Thyroid gland (tissue), 4 donors: ENCODE data around the gene KCNS3. TPM values are rescaled to one million over a fixed set of nuclear protein-coding genes. Genes with fewer than 3 reads are reported as not detected.

Source experiments
- DNase-seq, 2 donors: peaks; one replicate each; pipeline ENCODE4 v3.0.0-alpha.2; 2019
- H3K27ac ChIP-seq, 3 donors: fragments of 200-600 bp; sonication (generic); 1 replicate in 2 of 3; 2 replicates in 1 of 3; pipeline ENCODE4 v1.5.1; 2016 to 2019; ENCODE audit warnings: mild to moderate bottlenecking in 1 of 3, moderate library complexity in 1 of 3
- H3K27me3 ChIP-seq: fragments of 200-600 bp; sonication (generic); one replicate; pipeline ENCODE4 v1.5.1; 2019
- H3K36me3 ChIP-seq, 2 donors: fragments of 200-600 bp; sonication (generic); one replicate each; pipeline ENCODE4 v1.5.1; 2016 to 2019
- H3K4me1 ChIP-seq, 2 donors: fragments of 200-600 bp; sonication (generic); one replicate each; pipeline ENCODE4 v1.5.1; 2017 to 2019
- H3K4me3 ChIP-seq, 3 donors: fragments of 200-600 bp; sonication (generic); replicated peaks in 1 of 3; 1 replicate in 2 of 3; 2 replicates in 1 of 3; pipeline ENCODE4 v1.5.1; 2016; ENCODE audit warnings: mild to moderate bottlenecking in 1 of 3
- H3K9me3 ChIP-seq: fragments of 200-600 bp; sonication (generic); one replicate; pipeline ENCODE4 v1.5.1; 2017
- CTCF ChIP-seq, 6 experiments: fragments of 200-600 bp in 3 of 6; fragments of 450-650 bp in 3 of 6; sonication (generic) in 3 of 6; IDR thresholded peaks; one replicate each; pipeline ENCODE4 v1.5.1; 2016 to 2019; ENCODE audit warnings: antibody characterized with exemption in 6 of 6, mild to moderate bottlenecking in 2 of 6, inconsistent platforms in 1 of 6, moderate library complexity in 1 of 6
- POLR2A ChIP-seq, 2 donors: fragments of 450-650 bp; IDR thresholded peaks; one replicate each; pipeline ENCODE4 v1.6.1; 2017; ENCODE audit warnings: antibody characterized with exemption in 2 of 2, mild to moderate bottlenecking in 2 of 2, moderate library complexity in 1 of 2
- WGBS, 2 donors: methylation state at CpG; one replicate each; pipeline ENCODE4 v1.1.5; 2017; 5-methylcytosine and 5-hydroxymethylcytosine counted together
- intact Hi-C: fragments of 100-400 bp; cut with DNase I; formaldehyde crosslinking; loops from one replicate; pipeline ENCODE4 v1.15.1; 2023
- total RNA-seq, 4 donors: library from RNA; depleted of rRNA; stranded (reverse); fragments of >200 nt; gene quantifications; one replicate each; pipeline ENCODE4 v1.2.3, GENCODE V29; 2016

KCNS3 gene
- total RNA-seq, 4 donors from 2014 or later: 6.2 to 25.1 (median 7.6) TPM

- TF ChIP-seq CTCF (IDR thresholded peaks at IDR 0.05) (no peak), POLR2A (IDR thresholded peaks at IDR 0.05) (no peak)
- H3K27me3 ChIP-seq: no peaks in the 10 kb centered on the region
- no peak overlapping the region for H3K4me3 ChIP-seq
- H3K4me1 ChIP-seq: no peaks in the 10 kb centered on the region
- H3K27ac ChIP-seq: no peak overlapping the region
- intact Hi-C loops: no loop called here
- DNase-seq: no peak
- H3K9me3 ChIP-seq: no peaks in the 10 kb centered on the region
- 69 to 78% methylated on average over 6 of the region's 6 CpGs for whole genome bisulfite sequencing, 2 donors
- peaks cover 0 to 2% of the 10 kb centered on the region in 2 donors for H3K36me3 ChIP-seq
Observed at GRCh38 chr2:17935242-17935885, 56.9 kb downstream of the KCNS3 start.

GRCh38 chr2:17936599-17936998 is 58.1 kb downstream of the KCNS3 start:
- no peak for DNase-seq
- H3K4me1 ChIP-seq: no peaks in the 10 kb centered on the region
- TF ChIP-seq CTCF (IDR thresholded peaks at IDR 0.05) (no peak), POLR2A (IDR thresholded peaks at IDR 0.05) (no peak)
- H3K36me3 ChIP-seq: peaks cover 0 to under 1% of the 10 kb centered on the region in 2 donors
- 49 to 54% methylated on average over 1 of the region's 1 CpG for WGBS, 2 donors
- H3K27ac ChIP-seq: no peak overlapping the region
- intact Hi-C loops: no loop called here
- no peaks in the 10 kb centered on the region for H3K9me3 ChIP-seq
- no peaks in the 10 kb centered on the region for H3K27me3 ChIP-seq
- H3K4me3 ChIP-seq: no peak overlapping the region

GRCh38 chr2:17940091-17940630 is 61.7 kb downstream of the KCNS3 start:
- WGBS, 2 donors: 51 to 73% methylated on average over 2 of the region's 2 CpGs
- no peak for TF ChIP-seq POLR2A (IDR thresholded peaks at IDR 0.05)
- TF ChIP-seq CTCF (IDR thresholded peaks at IDR 0.05): no peak

GRCh38 chr2:17943444-17943843 is 65.0 kb downstream of the KCNS3 start:
- intact Hi-C loops: no loop called here
- H3K27me3 ChIP-seq: no peaks in the 10 kb centered on the region
- no peak overlapping the region for H3K4me3 ChIP-seq
- no peaks in the 10 kb centered on the region for H3K9me3 ChIP-seq
- WGBS, 2 donors: 56 to 66% methylated on average over 4 of the region's 4 CpGs
- H3K27ac ChIP-seq: no peak overlapping the region
- no peaks in the 10 kb centered on the region for H3K4me1 ChIP-seq
- no peak for TF ChIP-seq POLR2A (IDR thresholded peaks at IDR 0.05)
- TF ChIP-seq CTCF (IDR thresholded peaks at IDR 0.05): no peak
- no peak for DNase-seq
- no peaks in the 10 kb centered on the region for H3K36me3 ChIP-seq

More at GRCh38 chr2:17940091-17940630, 61.7 kb downstream of the KCNS3 start:
- no peak for DNase-seq
- intact Hi-C loops: no loop called here
- H3K4me1 ChIP-seq: no peaks in the 10 kb centered on the region
- H3K27me3 ChIP-seq: no peaks in the 10 kb centered on the region
- H3K36me3 ChIP-seq: no peaks in the 10 kb centered on the region
- H3K4me3 ChIP-seq: no peak overlapping the region
- no peaks in the 10 kb centered on the region for H3K9me3 ChIP-seq
- H3K27ac ChIP-seq: no peak overlapping the region

- WGBS, 2 donors: 80 to 88% methylated on average over 3 of the region's 3 CpGs
- DNase-seq: no peak
- intact Hi-C loops: no loop called here
- Histone ChIP-seq H3K9me3 (no peaks in the 10 kb centered on the region), H3K36me3 (no peaks in the 10 kb centered on the region), H3K4me3 (no peak overlapping the region), H3K27me3 (no peaks in the 10 kb centered on the region), H3K27ac (no peak overlapping the region), H3K4me1 (no peaks in the 10 kb centered on the region)
- no peak for TF ChIP-seq POLR2A (IDR thresholded peaks at IDR 0.05)
- no peak for TF ChIP-seq CTCF (IDR thresholded peaks at IDR 0.05)
Observed at GRCh38 chr2:17947113-17947512, 68.6 kb downstream of the KCNS3 start.
